Measurements from ENCODE around the gene HMGB1. TPM values are rescaled to one million over a fixed set of nuclear protein-coding genes. Genes with fewer than 3 reads are reported as not detected.

HMGB1 gene
- polyA plus RNA-seq, 2 of the 4 experiments (the other 2 are of a cell fraction), result 353 to 641 TPM

- no peak for FAIRE-seq
- no peaks in the 10 kb centered on the region for H3K4me1 ChIP-seq
- H3K9me3 ChIP-seq, result no peaks in the 10 kb centered on the region
- no peak for TF ChIP-seq JUNB (IDR thresholded peaks at IDR 0.05)
- no peak for TF ChIP-seq ZNF302 (CRISPR knock-in tag; IDR thresholded peaks at IDR 0.05)
- WGBS (ENCODE audit: missing lambda C conversion rate), result 81% methylated on average over 3 of the region's 3 CpGs
- DNase-seq (ENCODE audit: low read depth in 1 of 2, low spot score in 1 of 2), result no peak
- H3K4me3 ChIP-seq, result no peak overlapping the region
- ATAC-seq, result no peak
- no peak overlapping the region for H3K4me2 ChIP-seq
- CTCF ChIA-PET, result no interaction called here
- POLR2A ChIA-PET, result no interaction called here
- no peak overlapping the region for H3K27ac ChIP-seq
Observed at GRCh38 chr13:30487075-30487470, 21.3 kb upstream of the HMGB1 start.

GRCh38 chr13:30486230-30487074, 20.7 kb upstream of the HMGB1 start:
- ATAC-seq (no peak), DNase-seq (ENCODE audit: low read depth in 1 of 2, low spot score in 1 of 2) (no peak), FAIRE-seq (no peak)
- Histone ChIP-seq H3K4me1 (no peaks in the 10 kb centered on the region), H3K27ac (no peak overlapping the region), H3K4me2 (no peak overlapping the region), H3K9me3 (no peaks in the 10 kb centered on the region), H3K4me3 (no peak overlapping the region)
- CTCF ChIA-PET, result no interaction called here
- POLR2A ChIA-PET, result no interaction called here
- WGBS (ENCODE audit: missing lambda C conversion rate), result 67% methylated on average over 10 of the region's 11 CpGs
- no peak for TF ChIP-seq FOXS1 (CRISPR knock-in tag; IDR thresholded peaks at IDR 0.05)
- TF ChIP-seq ZSCAN20 (CRISPR knock-in tag; IDR thresholded peaks at IDR 0.05), result no peak
- TF ChIP-seq, protein P1, sequence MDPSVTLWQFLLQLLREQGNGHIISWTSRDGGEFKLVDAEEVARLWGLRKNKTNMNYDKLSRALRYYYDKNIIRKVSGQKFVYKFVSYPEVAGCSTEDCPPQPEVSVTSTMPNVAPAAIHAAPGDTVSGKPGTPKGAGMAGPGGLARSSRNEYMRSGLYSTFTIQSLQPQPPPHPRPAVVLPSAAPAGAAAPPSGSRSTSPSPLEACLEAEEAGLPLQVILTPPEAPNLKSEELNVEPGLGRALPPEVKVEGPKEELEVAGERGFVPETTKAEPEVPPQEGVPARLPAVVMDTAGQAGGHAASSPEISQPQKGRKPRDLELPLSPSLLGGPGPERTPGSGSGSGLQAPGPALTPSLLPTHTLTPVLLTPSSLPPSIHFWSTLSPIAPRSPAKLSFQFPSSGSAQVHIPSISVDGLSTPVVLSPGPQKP (IDR thresholded peaks at IDR 0.05; ENCODE audit: low read depth, low read length), result no peak
- no peak for TF ChIP-seq RFX5 (IDR thresholded peaks at IDR 0.05)
- TF ChIP-seq NR3C1 (IDR thresholded peaks at IDR 0.05), result no peak
- no peak for TF ChIP-seq JUNB (IDR thresholded peaks at IDR 0.05)
- no peak for TF ChIP-seq KDM1A (IDR thresholded peaks at IDR 0.05; ENCODE audit: low read depth)
- TF ChIP-seq EHF (CRISPR knock-in tag; IDR thresholded peaks at IDR 0.05), result no peak
- no peak for TF ChIP-seq MAFK (IDR thresholded peaks at IDR 0.05; ENCODE audit: partially characterized antibody)
- TF ChIP-seq, protein P2, sequence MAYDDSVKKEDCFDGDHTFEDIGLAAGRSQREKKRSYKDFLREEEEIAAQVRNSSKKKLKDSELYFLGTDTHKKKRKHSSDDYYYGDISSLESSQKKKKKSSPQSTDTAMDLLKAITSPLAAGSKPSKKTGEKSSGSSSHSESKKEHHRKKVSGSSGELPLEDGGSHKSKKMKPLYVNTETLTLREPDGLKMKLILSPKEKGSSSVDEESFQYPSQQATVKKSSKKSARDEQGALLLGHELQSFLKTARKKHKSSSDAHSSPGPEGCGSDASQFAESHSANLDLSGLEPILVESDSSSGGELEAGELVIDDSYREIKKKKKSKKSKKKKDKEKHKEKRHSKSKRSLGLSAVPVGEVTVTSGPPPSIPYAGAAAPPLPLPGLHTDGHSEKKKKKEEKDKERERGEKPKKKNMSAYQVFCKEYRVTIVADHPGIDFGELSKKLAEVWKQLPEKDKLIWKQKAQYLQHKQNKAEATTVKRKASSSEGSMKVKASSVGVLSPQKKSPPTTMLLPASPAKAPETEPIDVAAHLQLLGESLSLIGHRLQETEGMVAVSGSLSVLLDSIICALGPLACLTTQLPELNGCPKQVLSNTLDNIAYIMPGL (CRISPR knock-in tag; IDR thresholded peaks at IDR 0.05; ENCODE audit: borderline replicate concordance), result no peak
- TF ChIP-seq HOXB13 (CRISPR knock-in tag; IDR thresholded peaks at IDR 0.05; ENCODE audit: low read depth), result no peak
- no peak for TF ChIP-seq BCL3 (IDR thresholded peaks at IDR 0.05)
- no peak for TF ChIP-seq HOXA7 (CRISPR knock-in tag; IDR thresholded peaks at IDR 0.05)
- no peak for TF ChIP-seq ZFP36 (IDR thresholded peaks at IDR 0.05; ENCODE audit: borderline replicate concordance, partially characterized antibody)
- no peak for TF ChIP-seq RAD21 (conservative IDR thresholded peaks at IDR 0.05 in 1 of 2, IDR thresholded peaks at IDR 0.05 in 1 of 2)
- TF ChIP-seq CHD2 (IDR thresholded peaks at IDR 0.05; ENCODE audit: low read length, partially characterized antibody), result no peak
- no peak for TF ChIP-seq CBX2 (IDR thresholded peaks at IDR 0.05; ENCODE audit: borderline replicate concordance, low read depth)
- no peak for TF ChIP-seq ATOH8 (CRISPR knock-in tag; IDR thresholded peaks at IDR 0.05; ENCODE audit: low read depth)
